GM19452 (cell line): Measurements from ENCODE around the gene PDXK.

Experiments used
- ATAC-seq: cut with Tn5 transposase; IDR thresholded peaks from one replicate; pipeline ENCODE4 v1.9.1; 2021; ENCODE audit not compliant: unreplicated experiment

The PDXK gene

DNA sequence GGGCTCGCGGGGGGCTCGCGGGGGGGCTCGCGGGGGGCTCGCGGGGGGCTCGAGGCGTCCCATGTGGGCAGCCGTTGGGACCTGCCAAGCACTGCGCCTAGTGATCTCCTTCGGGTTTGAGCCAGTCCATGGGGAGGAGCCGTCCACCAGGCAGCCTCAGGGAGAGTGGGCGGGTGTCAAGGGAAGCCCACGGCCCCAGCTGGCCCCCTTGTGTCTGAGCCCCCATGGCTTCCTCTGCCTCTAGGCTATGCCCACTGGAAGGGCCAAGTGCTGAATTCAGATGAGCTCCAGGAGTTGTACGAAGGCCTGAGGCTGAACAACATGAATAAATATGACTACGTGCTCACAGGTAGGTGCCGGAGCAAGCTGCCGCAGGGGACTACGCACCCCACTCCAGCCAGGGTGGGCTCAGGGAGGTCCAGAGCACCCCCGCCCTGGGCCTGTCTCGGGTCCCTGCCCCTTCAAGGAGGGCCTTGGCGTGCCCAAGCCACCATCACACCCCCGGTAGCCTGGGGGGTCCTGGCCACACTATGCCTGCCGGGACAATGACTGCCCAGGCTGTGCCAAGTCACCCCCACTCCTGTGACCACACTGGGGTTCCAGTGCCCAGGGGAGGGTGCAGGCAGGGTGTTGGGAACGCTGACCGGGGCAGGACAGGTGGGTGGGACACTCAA lies 22.6 kb downstream of the PDXK start:
- no peak for ATAC-seq

DNA sequence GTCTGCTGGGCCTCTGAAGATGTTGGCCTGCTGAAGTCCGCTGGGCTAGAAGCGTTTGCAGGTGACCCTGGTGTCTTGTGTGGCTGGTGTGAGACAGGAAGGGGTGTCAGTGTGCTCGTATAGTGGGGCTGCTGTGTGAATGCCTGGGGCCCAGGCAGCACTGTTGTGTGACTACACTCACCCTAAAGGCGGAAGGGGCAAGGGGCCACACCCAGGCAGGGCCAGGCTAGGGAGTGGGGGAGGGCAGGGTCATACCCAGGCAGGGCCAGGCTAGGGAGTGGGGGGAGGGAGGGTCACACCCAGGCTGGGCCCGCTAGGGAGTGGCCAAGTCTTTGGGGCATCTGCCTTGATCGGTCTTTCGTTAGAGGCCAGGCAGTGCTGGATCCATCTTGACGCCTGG lies 25.0 kb downstream of the PDXK start:
- no peak for ATAC-seq

- no peak for ATAC-seq
Observed at GRCh38 chr21:43744725-43745124, 25.8 kb downstream of the PDXK start.

DNA sequence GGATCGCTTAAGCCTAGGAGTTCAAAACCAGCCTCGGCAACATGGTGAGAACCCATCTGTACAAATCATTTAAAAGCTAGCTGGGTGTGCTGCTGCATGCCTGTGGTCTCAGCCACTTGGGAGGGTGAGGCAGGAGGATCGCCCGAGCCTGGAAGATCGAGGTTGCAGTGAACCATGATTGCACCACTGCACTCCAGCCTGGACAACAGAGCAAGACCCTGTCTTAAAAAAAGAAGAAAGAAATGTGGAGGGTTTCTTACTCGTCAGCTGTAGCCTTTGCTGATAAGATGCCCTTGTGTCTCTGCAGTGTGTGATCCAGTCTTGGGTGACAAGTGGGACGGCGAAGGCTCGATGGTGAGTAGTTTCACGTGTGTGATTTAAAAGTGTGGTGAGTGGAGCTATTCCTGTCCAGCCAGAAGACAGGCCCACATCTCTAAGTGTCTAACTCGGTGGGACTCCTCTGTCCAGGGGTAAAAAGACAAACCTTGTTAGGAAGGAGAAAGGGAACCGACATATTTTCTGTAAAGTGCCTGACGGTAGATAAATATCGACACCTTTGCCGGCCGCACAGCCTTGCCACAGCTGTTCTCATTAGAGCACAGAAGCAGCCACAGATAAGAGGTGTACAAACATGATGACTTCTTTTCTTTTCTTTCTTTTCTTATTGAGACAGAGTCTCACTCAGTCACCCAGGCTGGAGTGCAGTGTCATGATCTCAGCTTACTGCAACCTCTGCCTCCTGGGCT lies 27.0 kb downstream of the PDXK start:
- no peak for ATAC-seq

DNA sequence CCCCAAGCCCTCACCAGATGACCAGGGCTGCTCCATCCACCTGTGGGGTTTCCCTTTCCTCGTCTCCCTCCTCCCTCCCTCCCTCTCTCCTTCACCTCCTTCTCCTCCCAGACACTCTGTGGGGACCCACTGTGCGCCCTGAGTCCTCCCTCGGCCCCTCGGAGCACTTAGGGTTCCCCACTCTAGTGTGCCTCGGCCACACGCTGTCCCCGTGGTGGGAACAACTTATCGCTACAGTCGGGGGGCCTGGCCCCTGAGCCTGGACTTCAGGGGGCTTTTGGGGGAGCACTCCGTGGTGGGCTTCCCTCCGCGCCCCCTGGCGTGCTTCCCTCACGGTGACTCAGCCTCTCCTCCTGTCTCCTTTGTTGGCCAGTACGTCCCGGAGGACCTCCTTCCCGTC lies 29.7 kb downstream of the PDXK start:
- no peak for ATAC-seq

GRCh38 chr21:43749651-43750262 lies 30.8 kb downstream of the PDXK start:
- no peak for ATAC-seq

GRCh38 chr21:43750339-43751033 lies 31.6 kb downstream of the PDXK start:
- no peak for ATAC-seq

DNA sequence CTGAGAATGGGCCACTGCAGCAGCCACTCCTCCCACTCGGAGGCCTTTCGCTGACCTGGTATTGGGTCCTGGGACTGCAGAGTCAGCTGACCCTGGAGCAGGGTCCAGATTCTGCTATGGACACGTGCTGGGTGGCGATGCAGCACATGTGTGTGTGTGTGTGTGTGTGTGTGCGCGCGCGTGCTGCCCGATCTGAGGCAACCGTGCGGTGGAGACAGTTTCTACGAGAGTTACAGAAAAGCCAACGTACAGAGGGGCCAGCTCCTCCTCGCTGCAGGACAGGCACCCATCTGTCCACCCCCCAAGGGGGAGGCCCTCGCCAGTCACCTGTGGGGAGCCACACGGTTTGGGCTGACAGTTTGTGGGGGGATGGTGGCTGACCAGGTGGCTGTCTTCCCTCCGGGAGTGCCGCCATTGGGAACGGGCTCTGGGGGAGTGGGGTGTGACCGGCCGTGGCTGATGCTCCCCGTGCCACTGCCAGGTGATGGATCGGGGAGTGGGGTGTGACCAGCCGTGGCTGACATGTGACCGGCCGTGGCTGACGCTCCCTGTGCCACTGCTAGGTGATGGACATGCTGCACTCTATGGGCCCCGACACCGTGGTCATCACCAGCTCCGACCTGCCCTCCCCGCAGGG lies 33.1 kb downstream of the PDXK start:
- no peak for ATAC-seq

- no peak for ATAC-seq
Observed at GRCh38 chr21:43752758-43753438, 34.0 kb downstream of the PDXK start.

GRCh38 chr21:43753439-43753799 lies 34.5 kb downstream of the PDXK start:
- ATAC-seq = no peak

DNA sequence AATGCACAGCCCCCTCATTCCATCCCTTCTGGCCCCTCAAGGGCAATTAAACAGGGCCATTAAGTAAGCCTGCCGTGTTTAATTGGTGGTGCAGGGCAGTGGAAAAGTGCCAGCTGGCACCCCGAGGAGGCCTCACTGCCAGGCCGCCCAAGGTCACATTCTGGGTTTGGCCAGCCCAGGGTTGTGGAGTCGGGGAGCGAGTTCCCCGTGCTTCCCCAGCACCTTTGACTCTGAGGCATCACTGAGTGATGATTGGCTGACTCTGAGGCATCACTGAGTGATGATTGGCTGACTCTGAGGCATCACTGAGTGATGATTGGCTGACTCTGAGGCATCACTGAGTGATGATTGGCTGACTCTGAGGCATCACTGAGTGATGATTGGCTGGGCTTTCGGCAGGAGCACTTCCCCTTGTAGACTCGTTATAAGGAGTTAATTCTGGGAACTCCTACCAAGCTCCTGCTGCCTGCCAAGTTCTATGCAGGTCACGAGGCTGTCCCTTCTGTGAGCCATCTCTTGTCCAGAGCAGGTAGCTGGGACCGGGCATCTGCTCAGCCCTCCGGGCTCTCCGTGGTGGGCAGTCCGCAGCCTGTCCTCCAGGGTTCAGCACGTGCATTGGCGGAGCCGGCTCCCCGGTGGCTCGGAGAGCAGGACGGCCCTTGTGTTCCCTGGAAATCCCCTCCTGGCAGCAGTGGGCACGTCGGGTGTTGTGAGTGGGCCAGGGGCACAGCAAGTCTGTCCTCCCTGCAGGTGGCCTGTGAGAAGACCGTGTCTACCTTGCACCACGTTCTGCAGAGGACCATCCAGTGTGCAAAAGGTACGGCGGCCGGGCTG lies 36.2 kb downstream of the PDXK start:
- ATAC-seq = no peak

DNA sequence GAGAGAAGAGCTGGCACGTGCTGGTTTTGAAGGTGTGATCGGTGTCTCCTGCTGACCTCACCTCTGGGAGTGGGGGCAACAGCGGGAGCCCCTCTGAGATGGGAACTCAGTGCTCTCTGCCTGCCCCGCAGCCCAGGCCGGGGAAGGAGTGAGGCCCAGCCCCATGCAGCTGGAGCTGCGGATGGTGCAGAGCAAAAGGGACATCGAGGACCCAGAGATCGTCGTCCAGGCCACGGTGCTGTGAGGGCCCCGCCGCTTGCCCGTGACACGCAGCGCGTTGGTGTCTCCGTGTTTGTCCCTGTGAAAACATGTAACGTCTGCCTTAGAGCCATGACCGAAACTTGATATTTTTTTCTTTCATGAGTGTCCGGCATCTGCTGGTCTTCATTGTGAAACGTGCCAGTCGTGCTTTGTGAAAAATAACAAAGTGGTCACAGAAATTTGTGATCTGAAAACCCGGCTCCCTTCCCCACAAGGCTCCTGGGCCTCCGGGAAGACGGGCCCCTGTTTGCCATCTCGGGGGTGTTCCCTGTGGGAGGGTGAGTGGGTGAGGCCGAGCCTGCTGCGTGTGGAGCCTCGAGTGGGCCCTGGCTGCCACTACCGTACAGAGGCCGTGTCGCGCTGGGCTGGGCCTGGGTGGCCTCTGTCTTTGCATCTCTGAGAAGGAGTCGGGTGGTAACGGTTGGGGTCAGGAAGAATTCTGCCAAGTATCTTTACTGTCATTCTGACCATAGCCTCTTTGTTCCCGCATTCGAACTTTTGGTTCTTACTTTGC lies 37.1 kb downstream of the PDXK start:
- no peak for ATAC-seq

GRCh38 chr21:43757601-43758000 lies 38.7 kb downstream of the PDXK start:
- no peak for ATAC-seq

GRCh38 chr21:43758111-43758641 lies 39.2 kb downstream of the PDXK start:
- ATAC-seq = no peak

DNA sequence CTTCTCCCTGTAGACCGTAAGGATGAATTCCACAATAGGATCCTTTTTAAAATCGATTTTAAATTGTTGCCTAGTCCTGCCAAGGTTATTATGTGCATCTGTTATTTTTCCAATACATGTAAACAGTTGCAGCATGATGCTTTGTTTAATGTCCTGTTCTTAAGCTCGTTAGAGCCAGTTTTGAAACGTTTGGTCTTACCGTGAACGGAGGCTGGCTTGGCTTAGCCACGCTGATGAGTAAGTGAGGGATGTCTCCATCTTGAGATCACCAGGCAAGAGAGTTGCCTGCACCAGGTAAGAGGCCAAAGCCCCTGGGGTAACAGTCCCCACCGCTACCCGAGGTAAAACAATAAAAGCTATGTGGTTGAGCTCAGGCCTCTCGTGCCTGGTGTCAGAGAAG lies 39.9 kb downstream of the PDXK start:
- ATAC-seq = no peak

DNA sequence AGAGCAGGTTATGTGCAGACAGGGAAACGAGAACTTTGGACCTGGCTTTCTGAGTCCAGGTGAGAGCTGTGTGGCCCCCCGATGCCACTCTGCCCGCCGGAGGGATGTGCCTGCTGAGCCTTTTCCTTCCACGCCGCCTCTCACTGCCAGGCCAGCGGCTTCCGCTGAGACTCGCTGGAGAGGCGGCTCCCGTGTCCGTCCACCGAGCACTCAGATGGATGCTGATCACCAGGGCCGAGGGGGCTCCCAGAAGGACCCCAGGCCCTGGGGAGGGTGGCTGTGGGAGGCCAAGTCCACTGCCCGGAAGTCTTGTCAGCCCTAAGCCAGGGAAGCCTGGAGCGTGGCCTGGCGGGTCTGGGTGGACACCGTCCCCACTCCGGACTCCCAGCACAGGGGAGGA lies 40.7 kb downstream of the PDXK start:
- no peak for ATAC-seq

GRCh38 chr21:43760391-43760958 lies 41.5 kb downstream of the PDXK start:
- no peak for ATAC-seq

DNA sequence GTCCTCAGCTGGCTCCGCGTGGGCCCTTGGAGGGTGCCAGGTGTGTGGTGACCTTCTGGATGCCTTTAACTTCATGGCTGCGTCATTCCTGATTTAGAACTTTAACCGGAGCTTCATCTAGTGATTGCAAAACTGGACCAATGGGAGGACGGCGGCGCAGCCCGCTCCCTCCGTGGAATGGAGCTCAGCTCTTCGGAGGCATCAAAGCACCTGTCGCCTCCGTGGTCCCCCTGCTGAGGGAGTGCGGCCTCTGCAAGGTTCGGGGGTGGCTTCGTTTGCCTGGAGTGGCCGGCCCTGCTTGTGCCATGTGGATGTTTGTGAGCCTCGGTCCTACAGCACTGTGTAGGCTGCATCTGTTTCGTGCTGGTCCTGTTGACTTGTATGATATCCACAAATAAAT lies 43.0 kb downstream of the PDXK start:
- no peak for ATAC-seq
